Stimulated activated CD8-positive, alpha-beta memory T cell treated with anti-CD3 and anti-CD28 coated beads, Interleukin-4, amount 100 ng/mL, for 48 hours (primary cell): ENCODE results near the gene TMEM208.

Experiments
- DNase-seq: peaks from one replicate; pipeline ENCODE4 v3.0.0-alpha.2; 2020

Gene TMEM208

GRCh38 chr16:67237396-67238277 is 10.7 kb downstream of the TMEM208 start:
- DNase-seq, result no peak

- no peak for DNase-seq
Observed at GRCh38 chr16:67238278-67238575, 11.3 kb downstream of the TMEM208 start.

GRCh38 chr16:67238806-67239470 is 12.0 kb downstream of the TMEM208 start:
- no peak for DNase-seq

GRCh38 chr16:67240506-67240905 is 13.6 kb downstream of the TMEM208 start:
- no peak for DNase-seq

- DNase-seq, result no peak
Observed at GRCh38 chr16:67241008-67241900, 14.3 kb downstream of the TMEM208 start.

- DNase-seq, result no peak
Observed at GRCh38 chr16:67242138-67242730, 15.3 kb downstream of the TMEM208 start.

- no peak for DNase-seq
Observed at GRCh38 chr16:67243481-67243880, 16.6 kb downstream of the TMEM208 start.

GRCh38 chr16:67244387-67245185 is 17.7 kb downstream of the TMEM208 start:
- peak; percentile 85 for DNase-seq

- DNase-seq, result no peak
Observed at GRCh38 chr16:67245186-67245585, 18.3 kb downstream of the TMEM208 start.

GRCh38 chr16:67245674-67246080 is 18.7 kb downstream of the TMEM208 start:
- DNase-seq, result no peak

- peak; percentile 78 for DNase-seq
Observed at GRCh38 chr16:67246081-67246755, 19.3 kb downstream of the TMEM208 start.

GRCh38 chr16:67246756-67247191 is 19.8 kb downstream of the TMEM208 start:
- peak; percentile 39 for DNase-seq

GRCh38 chr16:67247192-67248072 is 20.5 kb downstream of the TMEM208 start, which contains the start of gene FHOD1:
Gene FHOD1, minus strand, starts transcription at chr16:67247481. Its CDS starts 71 bp downstream, at chr16:67247410.
- peak; percentile 100 for DNase-seq

GRCh38 chr16:67248073-67248400 is 21.1 kb downstream of the TMEM208 start:
- no peak for DNase-seq

GRCh38 chr16:67248401-67249177 is 21.7 kb downstream of the TMEM208 start, which contains the start of gene SLC9A5:
Gene SLC9A5, plus strand, starts transcription at chr16:67248979. Its CDS starts 36 bp downstream, at chr16:67249015.
- peak; percentile 56 for DNase-seq

GRCh38 chr16:67249178-67250044 is 22.5 kb downstream of the TMEM208 start:
- DNase-seq, result no peak

GRCh38 chr16:67250045-67250327 is 23.1 kb downstream of the TMEM208 start:
- DNase-seq, result no peak
